Measurements from ENCODE around the gene RAD9A.
A peak's percentile ranks its signal among the peaks of the same experiment; 100 is the strongest.

The RAD9A gene

DNA sequence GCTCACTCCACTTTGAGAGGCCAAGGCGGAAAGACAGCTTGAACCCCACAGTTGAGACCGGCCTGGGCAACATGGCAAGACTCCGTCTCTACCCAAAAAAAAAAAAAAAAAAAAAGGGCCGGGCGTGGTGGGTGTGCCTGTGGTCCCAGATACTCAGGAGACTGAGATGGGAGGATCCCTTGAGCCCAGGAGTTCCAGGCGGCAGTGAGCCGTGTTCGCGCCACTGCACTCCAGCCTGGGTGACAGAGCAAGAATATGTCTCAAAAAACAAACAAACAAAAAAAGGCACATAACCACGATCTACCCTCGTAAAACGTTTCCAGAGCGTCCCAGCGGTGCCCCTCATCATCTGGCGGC, 861 bp upstream of the RAD9A start:
- H3K27ac ChIP-seq (ENCODE audit: low read depth, low read length, severe bottlenecking), result peak overlapping the region; percentile 89
- peaks cover 15% of the 10 kb centered on the region for H3K36me3 ChIP-seq (ENCODE audit: control insufficient read depth, insufficient read depth, low read length)
- H3K9me3 ChIP-seq (ENCODE audit: control insufficient read depth, low read length), result no peaks in the 10 kb centered on the region
- WGBS, 2 experiments (ENCODE audit: insufficient coverage in 2 of 2), result 9 to 11% methylated on average over 10 of the region's 15 CpGs
- peak overlapping the region; percentile 82 for H3K4me3 ChIP-seq (ENCODE audit: extremely low read depth, insufficient read depth, low read length, poor library complexity, severe bottlenecking)
- peaks cover 9% of the 10 kb centered on the region for H3K4me1 ChIP-seq (ENCODE audit: control insufficient read depth, insufficient read depth, low read length, poor library complexity, severe bottlenecking)

GRCh38 chr11:67392183-67392715, 463 bp downstream of the RAD9A start:
- Histone ChIP-seq H3K9me3 (ENCODE audit: control insufficient read depth, low read length) (no peaks in the 10 kb centered on the region), H3K4me1 (ENCODE audit: control insufficient read depth, insufficient read depth, low read length, poor library complexity, severe bottlenecking) (peaks cover 14% of the 10 kb centered on the region), H3K27ac (ENCODE audit: low read depth, low read length, severe bottlenecking) (no peak overlapping the region), H3K36me3 (ENCODE audit: control insufficient read depth, insufficient read depth, low read length) (peaks cover 21% of the 10 kb centered on the region), H3K4me3 (ENCODE audit: extremely low read depth, insufficient read depth, low read length, poor library complexity, severe bottlenecking) (peak overlapping the region; percentile 82)
- WGBS, 2 experiments (ENCODE audit: insufficient coverage in 2 of 2), result 10 to 17% methylated on average over 22 to 23 of the region's 31 CpGs

DNA sequence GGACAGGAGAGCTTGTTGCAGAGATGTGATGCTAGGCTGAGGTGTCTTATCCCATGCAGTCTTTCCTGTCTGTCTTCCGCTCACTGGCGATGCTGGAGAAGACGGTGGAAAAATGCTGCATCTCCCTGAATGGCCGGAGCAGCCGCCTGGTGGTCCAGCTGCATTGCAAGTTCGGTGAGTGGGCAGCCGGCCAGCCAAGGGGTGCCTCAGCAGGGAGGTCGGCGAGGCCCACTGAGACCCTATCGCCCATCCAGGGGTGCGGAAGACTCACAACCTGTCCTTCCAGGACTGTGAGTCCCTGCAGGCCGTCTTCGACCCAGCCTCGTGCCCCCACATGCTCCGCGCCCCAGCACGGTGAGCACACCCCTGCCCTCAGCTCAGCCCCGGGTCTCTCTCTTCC, 1.7 kb downstream of the RAD9A start:
- WGBS, 2 experiments (ENCODE audit: insufficient coverage in 2 of 2), result 95 to 97% methylated on average over 14 to 18 of the region's 18 CpGs
- Histone ChIP-seq H3K4me3 (ENCODE audit: extremely low read depth, insufficient read depth, low read length, poor library complexity, severe bottlenecking) (no peak overlapping the region), H3K36me3 (ENCODE audit: control insufficient read depth, insufficient read depth, low read length) (peaks cover 33% of the 10 kb centered on the region), H3K9me3 (ENCODE audit: control insufficient read depth, low read length) (no peaks in the 10 kb centered on the region), H3K4me1 (ENCODE audit: control insufficient read depth, insufficient read depth, low read length, poor library complexity, severe bottlenecking) (peaks cover 18% of the 10 kb centered on the region), H3K27ac (ENCODE audit: low read depth, low read length, severe bottlenecking) (no peak overlapping the region)

- no peak overlapping the region for H3K4me3 ChIP-seq (ENCODE audit: extremely low read depth, insufficient read depth, low read length, poor library complexity, severe bottlenecking)
- no peaks in the 10 kb centered on the region for H3K9me3 ChIP-seq (ENCODE audit: control insufficient read depth, low read length)
- H3K4me1 ChIP-seq (ENCODE audit: control insufficient read depth, insufficient read depth, low read length, poor library complexity, severe bottlenecking), result peaks cover 18% of the 10 kb centered on the region
- H3K36me3 ChIP-seq (ENCODE audit: control insufficient read depth, insufficient read depth, low read length), result peaks cover 39% of the 10 kb centered on the region
- WGBS, 2 experiments (ENCODE audit: insufficient coverage in 2 of 2), result 81 to 95% methylated on average over 4 to 5 of the region's 5 CpGs
- H3K27ac ChIP-seq (ENCODE audit: low read depth, low read length, severe bottlenecking), result no peak overlapping the region
Measured at GRCh38 chr11:67393990-67394389, 2.2 kb downstream of the RAD9A start.

DNA sequence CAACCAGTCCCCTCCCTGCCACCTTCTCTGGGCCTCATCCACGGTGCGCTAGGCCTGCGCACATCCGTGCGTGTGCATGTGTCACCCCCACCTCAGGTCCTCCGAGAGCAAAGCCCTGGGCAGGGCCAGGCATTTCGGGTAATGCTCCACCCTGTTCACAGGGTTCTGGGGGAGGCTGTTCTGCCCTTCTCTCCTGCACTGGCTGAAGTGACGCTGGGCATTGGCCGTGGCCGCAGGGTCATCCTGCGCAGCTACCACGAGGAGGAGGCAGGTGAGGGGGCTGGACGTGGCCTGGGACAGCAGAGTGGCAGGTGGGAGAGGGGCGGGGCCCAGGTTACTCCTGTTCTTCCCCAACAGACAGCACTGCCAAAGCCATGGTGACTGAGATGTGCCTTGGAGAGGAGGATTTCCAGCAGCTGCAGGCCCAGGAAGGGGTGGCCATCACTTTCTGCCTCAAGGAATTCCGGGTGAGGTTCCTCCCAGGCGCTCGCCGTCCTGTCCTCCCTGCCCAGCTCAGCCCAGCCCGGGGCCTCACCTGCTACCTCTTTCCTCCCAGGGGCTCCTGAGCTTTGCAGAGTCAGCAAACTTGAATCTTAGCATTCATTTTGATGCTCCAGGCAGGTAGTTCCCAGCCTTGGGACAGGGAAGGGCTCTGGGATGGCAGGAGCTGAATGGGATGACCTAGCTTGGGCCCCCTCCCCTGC, 3.9 kb downstream of the RAD9A start:
- WGBS, 2 experiments (ENCODE audit: insufficient coverage in 2 of 2), result 93 to 98% methylated on average over 17 to 19 of the region's 19 CpGs
- peaks cover 54% of the 10 kb centered on the region for H3K36me3 ChIP-seq (ENCODE audit: control insufficient read depth, insufficient read depth, low read length)
- H3K27ac ChIP-seq (ENCODE audit: low read depth, low read length, severe bottlenecking), result no peak overlapping the region
- H3K4me3 ChIP-seq (ENCODE audit: extremely low read depth, insufficient read depth, low read length, poor library complexity, severe bottlenecking), result no peak overlapping the region
- no peaks in the 10 kb centered on the region for H3K9me3 ChIP-seq (ENCODE audit: control insufficient read depth, low read length)
- peaks cover 19% of the 10 kb centered on the region for H3K4me1 ChIP-seq (ENCODE audit: control insufficient read depth, insufficient read depth, low read length, poor library complexity, severe bottlenecking)

- peaks cover 15% of the 10 kb centered on the region for H3K4me1 ChIP-seq (ENCODE audit: control insufficient read depth, insufficient read depth, low read length, poor library complexity, severe bottlenecking)
- no peak overlapping the region for H3K27ac ChIP-seq (ENCODE audit: low read depth, low read length, severe bottlenecking)
- H3K4me3 ChIP-seq (ENCODE audit: extremely low read depth, insufficient read depth, low read length, poor library complexity, severe bottlenecking), result no peak overlapping the region
- H3K9me3 ChIP-seq (ENCODE audit: control insufficient read depth, low read length), result no peaks in the 10 kb centered on the region
- H3K36me3 ChIP-seq (ENCODE audit: control insufficient read depth, insufficient read depth, low read length), result peaks cover 54% of the 10 kb centered on the region
- 87 to 99% methylated on average over 6 to 7 of the region's 7 CpGs for WGBS, 2 experiments (ENCODE audit: insufficient coverage in 2 of 2)
Measured at GRCh38 chr11:67396259-67396581, 4.4 kb downstream of the RAD9A start.

- H3K36me3 ChIP-seq (ENCODE audit: control insufficient read depth, insufficient read depth, low read length), result peaks cover 54% of the 10 kb centered on the region
- no peak overlapping the region for H3K27ac ChIP-seq (ENCODE audit: low read depth, low read length, severe bottlenecking)
Measured at GRCh38 chr11:67396587-67397389, 5.0 kb downstream of the RAD9A start.

GRCh38 chr11:67397536-67397935, 5.8 kb downstream of the RAD9A start:
- H3K4me1 ChIP-seq (ENCODE audit: control insufficient read depth, insufficient read depth, low read length, poor library complexity, severe bottlenecking), result peaks cover 19% of the 10 kb centered on the region
- no peaks in the 10 kb centered on the region for H3K9me3 ChIP-seq (ENCODE audit: control insufficient read depth, low read length)
- no peak overlapping the region for H3K27ac ChIP-seq (ENCODE audit: low read depth, low read length, severe bottlenecking)
- no peak overlapping the region for H3K4me3 ChIP-seq (ENCODE audit: extremely low read depth, insufficient read depth, low read length, poor library complexity, severe bottlenecking)
- 85 to 96% methylated on average over 6 of the region's 6 CpGs for WGBS, 2 experiments (ENCODE audit: insufficient coverage in 2 of 2)
- H3K36me3 ChIP-seq (ENCODE audit: control insufficient read depth, insufficient read depth, low read length), result peaks cover 54% of the 10 kb centered on the region

More at GRCh38 chr11:67396587-67397389, 5.0 kb downstream of the RAD9A start:
- Histone ChIP-seq H3K9me3 (ENCODE audit: control insufficient read depth, low read length) (no peaks in the 10 kb centered on the region), H3K4me1 (ENCODE audit: control insufficient read depth, insufficient read depth, low read length, poor library complexity, severe bottlenecking) (peaks cover 15% of the 10 kb centered on the region), H3K4me3 (ENCODE audit: extremely low read depth, insufficient read depth, low read length, poor library complexity, severe bottlenecking) (no peak overlapping the region)
- WGBS, 2 experiments (ENCODE audit: insufficient coverage in 2 of 2), result 62 to 83% methylated on average over 2 to 9 of the region's 13 CpGs

- 94 to 97% methylated on average over 21 of the region's 24 CpGs for WGBS, 2 experiments (ENCODE audit: insufficient coverage in 2 of 2)
Measured at GRCh38 chr11:67397986-67398660, 6.3 kb downstream of the RAD9A start.

GRCh38 chr11:67398661-67399563, 7.1 kb downstream of the RAD9A start:
- WGBS, 2 experiments (ENCODE audit: insufficient coverage in 2 of 2), result 94 to 96% methylated on average over 26 to 29 of the region's 31 CpGs
- no peaks in the 10 kb centered on the region for H3K9me3 ChIP-seq (ENCODE audit: control insufficient read depth, low read length)
- peaks cover 49% of the 10 kb centered on the region for H3K36me3 ChIP-seq (ENCODE audit: control insufficient read depth, insufficient read depth, low read length)
- no peak overlapping the region for H3K27ac ChIP-seq (ENCODE audit: low read depth, low read length, severe bottlenecking)
- no peak overlapping the region for H3K4me3 ChIP-seq (ENCODE audit: extremely low read depth, insufficient read depth, low read length, poor library complexity, severe bottlenecking)
- H3K4me1 ChIP-seq (ENCODE audit: control insufficient read depth, insufficient read depth, low read length, poor library complexity, severe bottlenecking), result peaks cover 22% of the 10 kb centered on the region

More at GRCh38 chr11:67397986-67398660, 6.3 kb downstream of the RAD9A start:
- Histone ChIP-seq H3K36me3 (ENCODE audit: control insufficient read depth, insufficient read depth, low read length) (peaks cover 54% of the 10 kb centered on the region), H3K9me3 (ENCODE audit: control insufficient read depth, low read length) (no peaks in the 10 kb centered on the region), H3K27ac (ENCODE audit: low read depth, low read length, severe bottlenecking) (no peak overlapping the region), H3K4me1 (ENCODE audit: control insufficient read depth, insufficient read depth, low read length, poor library complexity, severe bottlenecking) (peaks cover 16% of the 10 kb centered on the region), H3K4me3 (ENCODE audit: extremely low read depth, insufficient read depth, low read length, poor library complexity, severe bottlenecking) (no peak overlapping the region)

Data from mesodermal cell (in vitro differentiated cells).